GM23338 (cell line): Measurements from ENCODE around the gene GLRX2. TPM values are rescaled to one million over a fixed set of nuclear protein-coding genes. Genes with fewer than 3 reads are reported as not detected.

Experiments used
- ATAC-seq: fragments of 200-7000 bp; cut with Tn5 transposase; 3 replicates; pipeline ENCODE4 v1.9.1; 2020
- DNase-seq: peaks from one replicate; pipeline ENCODE4 v3.0.0-alpha.2; 2015; ENCODE audit warnings: low spot score
- H2AFZ ChIP-seq: fragments of 200-600 bp; sonication (generic); 2 replicates; pipeline ENCODE4 v1.8.0; 2016; ENCODE audit warnings: antibody characterized with exemption, mild to moderate bottlenecking, moderate library complexity
- H3F3A ChIP-seq: fragments of 200-600 bp; sonication (generic); replicated peaks from 2 replicates; pipeline ENCODE4 v1.8.0; 2017; ENCODE audit warnings: antibody characterized with exemption, mixed run types, low read depth
- H3K27ac ChIP-seq: fragments of 200-600 bp; sonication (generic); 2 replicates; pipeline ENCODE4 v1.6.1; 2016; ENCODE audit warnings: low read depth
- H3K27me3 ChIP-seq: fragments of 200-600 bp; sonication (generic); 2 replicates; pipeline ENCODE4 v1.8.0; 2016; ENCODE audit warnings: mild to moderate bottlenecking, mixed run types, moderate library complexity; ENCODE audit not compliant: insufficient read depth
- H3K36me3 ChIP-seq: fragments of 200-600 bp; sonication (generic); 2 replicates; pipeline ENCODE4 v1.8.0; 2016; ENCODE audit warnings: mild to moderate bottlenecking; ENCODE audit not compliant: insufficient read depth
- H3K4me1 ChIP-seq: fragments of 200-600 bp; sonication (generic); 2 replicates; pipeline ENCODE4 v1.8.0; 2016; ENCODE audit warnings: mild to moderate bottlenecking, moderate library complexity; ENCODE audit not compliant: insufficient read depth
- H3K4me2 ChIP-seq: fragments of 200-600 bp; sonication (generic); 2 replicates; pipeline ENCODE4 v1.7.1; 2017; ENCODE audit warnings: mixed run types
- H3K4me3 ChIP-seq: fragments of 200-600 bp; sonication (generic); 2 replicates; pipeline ENCODE4 v1.6.1; 2016; ENCODE audit warnings: mixed run types
- H3K79me2 ChIP-seq: fragments of 200-600 bp; sonication (generic); replicated peaks from 2 replicates; pipeline ENCODE4 v1.8.0; 2017; ENCODE audit warnings: mild to moderate bottlenecking; ENCODE audit not compliant: insufficient read depth
- H3K9me2 ChIP-seq: fragments of 200-600 bp; sonication (generic); 2 replicates; pipeline ENCODE4 v1.8.0; 2017; ENCODE audit not compliant: insufficient read depth
- H4K20me1 ChIP-seq: fragments of 200-600 bp; sonication (generic); replicated peaks from 2 replicates; pipeline ENCODE4 v1.8.0; 2017; ENCODE audit warnings: mild to moderate bottlenecking; ENCODE audit not compliant: insufficient read depth
- H3K27ac Mint-ChIP-seq: 2 replicates; pipeline ENCODE4 v1.8.0; 2020; ENCODE audit warnings: inconsistent platforms, mild to moderate bottlenecking, moderate library complexity, mixed read lengths
- H3K27me3 Mint-ChIP-seq: 3 replicates; pipeline ENCODE4 v1.8.0; 2022; ENCODE audit warnings: low read depth, mild to moderate bottlenecking, moderate library complexity, mixed read lengths, inconsistent platforms; ENCODE audit not compliant: insufficient read depth, poor library complexity
- H3K36me3 Mint-ChIP-seq: 3 replicates; pipeline ENCODE4 v1.8.0; 2021; ENCODE audit warnings: low read depth, mild to moderate bottlenecking, inconsistent platforms, moderate library complexity, mixed read lengths
- H3K4me1 Mint-ChIP-seq: 3 replicates; pipeline ENCODE4 v1.8.0; 2020; ENCODE audit warnings: mild to moderate bottlenecking, inconsistent platforms, mixed read lengths
- H3K4me3 Mint-ChIP-seq: 3 replicates; pipeline ENCODE4 v1.8.0; 2021; ENCODE audit warnings: moderate library complexity, mild to moderate bottlenecking, inconsistent platforms, mixed read lengths
- H3K9me3 Mint-ChIP-seq: 3 replicates; pipeline ENCODE4 v1.8.0; 2020; ENCODE audit warnings: moderate library complexity, mild to moderate bottlenecking, inconsistent platforms, mixed read lengths
- CREB1 ChIP-seq: fragments of 250-450 bp; sonication (Bioruptor Pico); IDR thresholded peaks from 2 replicates; pipeline ENCODE4 v1.5.0; 2020; ENCODE audit warnings: low read depth, mild to moderate bottlenecking, moderate library complexity
- CTCF ChIP-seq, 2 experiments: fragments of 200-600 bp in 1 of 2; sonication (generic) in 1 of 2; conservative IDR thresholded peaks; 2 replicates each; pipeline versions ENCODE4 v1.5.1 to v1.6.1; 2016 to 2017; ENCODE audit warnings: antibody characterized with exemption in 2 of 2, low read depth in 2 of 2, mild to moderate bottlenecking in 2 of 2, moderate library complexity in 1 of 2
- EZH2 ChIP-seq: fragments of 200-600 bp; sonication (generic); IDR thresholded peaks from one replicate; pipeline ENCODE4 v1.8.0; 2017; ENCODE audit warnings: antibody characterized with exemption, mild to moderate bottlenecking, low read depth; ENCODE audit not compliant: unreplicated experiment
- POLR2AphosphoS5 ChIP-seq: IDR thresholded peaks from 2 replicates; pipeline ENCODE4 v1.6.1; 2016; ENCODE audit warnings: antibody characterized with exemption, low read depth
- REST ChIP-seq: IDR thresholded peaks from one replicate; pipeline ENCODE4 v1.6.1; 2018; ENCODE audit warnings: antibody characterized with exemption; ENCODE audit not compliant: unreplicated experiment
- STAT1 ChIP-seq: IDR thresholded peaks from one replicate; pipeline ENCODE4 v1.6.1; 2016; ENCODE audit warnings: antibody characterized with exemption; ENCODE audit not compliant: unreplicated experiment
- ZNF462 ChIP-seq: fragments of 250-450 bp; sonication (Bioruptor Pico); IDR thresholded peaks from 2 replicates; pipeline ENCODE4 v1.5.0; 2020; ENCODE audit warnings: mild to moderate bottlenecking, moderate library complexity
- polyA plus RNA-seq: library from polyadenylated mRNA; unstranded; fragments of >200 nt; fragmentation: Nextera tagmentation; extraction: Ambion mirVana; gene quantifications from 2 replicates; pipeline ENCODE4 v1.2.1, GENCODE V29; 2016
- total RNA-seq: library from RNA; depleted of rRNA; stranded (reverse); fragments of >200 nt; shearing (Covaris generic); gene quantifications from 2 replicates; pipeline ENCODE4 v1.2.3, GENCODE V29; 2014

GLRX2 gene
- total and polyA plus RNA-seq, 2 experiments from 2014 or later = 7.7 to 28.3 TPM

- no peaks in the 10 kb centered on the region for H3K27me3 ChIP-seq
- TF ChIP-seq POLR2AphosphoS5 (no peak), STAT1 (no peak), ZNF462 (CRISPR knock-in tag) (no peak), CTCF (conservative IDR thresholded peaks at IDR 0.05; ENCODE audit: low read depth in 2 of 2) (no peak), EZH2 (no peak), CREB1 (CRISPR knock-in tag) (no peak), REST (no peak)
- Mint-ChIP-seq H3K27me3 (peaks cover 12% of the 10 kb centered on the region), H3K4me1 (peaks cover 24% of the 10 kb centered on the region), H3K9me3 (no peaks in the 10 kb centered on the region; the same call in 2 of the 3 replicates), H3K4me3 (no peak overlapping the region), H3K36me3 (peaks cover 8% of the 10 kb centered on the region; the same call in 2 of the 3 replicates), H3K27ac (no peak overlapping the region)
- no peak overlapping the region for H3K4me3 ChIP-seq
- no peak for DNase-seq
- no peaks in the 10 kb centered on the region for H3F3A ChIP-seq
- H3K9me2 ChIP-seq = no peaks in the 10 kb centered on the region
- H3K4me1 ChIP-seq = peaks cover 23% of the 10 kb centered on the region
- no peak overlapping the region for H2AFZ ChIP-seq
- H3K27ac ChIP-seq = no peak overlapping the region
- no peak overlapping the region for H3K4me2 ChIP-seq
- no peaks in the 10 kb centered on the region for H3K36me3 ChIP-seq
- peaks cover 87% of the 10 kb centered on the region for H3K79me2 ChIP-seq
- no peak for ATAC-seq
- H4K20me1 ChIP-seq = 0 out of 2 replicates have a peak, but pooled peaks cover 20% of the 10 kb centered on the region
Measured at GRCh38 chr1:193062698-193063463, 42.3 kb downstream of the GLRX2 start.
